Kidney (tissue), 14 donors: ENCODE results near the gene TTC17. TPM values are rescaled to one million over a fixed set of nuclear protein-coding genes. Genes with fewer than 3 reads are reported as not detected.

Experiments
- DNase-seq, 5 donors: peaks; one replicate each; pipeline ENCODE4 v3.0.0-alpha.2; 2013 to 2020
- FAIRE-seq: peaks from 2 replicates; lab custom pipeline; 2012; peaks lifted over from hg19 to GRCh38; lab: Jason Lieb, UNC
- H3K27ac ChIP-seq, 2 donors: one replicate each; pipeline ENCODE4 v1.7.0; 2013; ENCODE audit warnings: low read depth in 2 of 2, low read length in 2 of 2, inconsistent platforms in 1 of 2
- H3K27me3 ChIP-seq: one replicate; pipeline ENCODE4 v1.7.1; 2013; ENCODE audit warnings: low read length, inconsistent platforms; ENCODE audit not compliant: control insufficient read depth, insufficient read depth
- H3K36me3 ChIP-seq, 3 donors: one replicate each; pipeline versions ENCODE4 v1.7.0 to v1.7.1; 2013; ENCODE audit warnings: low read length in 3 of 3, control low read depth in 1 of 3, inconsistent platforms in 1 of 3; ENCODE audit not compliant: insufficient read depth in 3 of 3, control insufficient read depth in 2 of 3
- H3K4me1 ChIP-seq, 3 donors: one replicate each; pipeline versions ENCODE4 v1.7.0 to v1.7.1; 2013; ENCODE audit warnings: low read length in 3 of 3, inconsistent platforms in 1 of 3, low read depth in 1 of 3; ENCODE audit not compliant: control insufficient read depth in 2 of 3, insufficient read depth in 2 of 3
- H3K4me3 ChIP-seq, 3 donors: one replicate each; pipeline versions ENCODE4 v1.7.0 to v1.8.1; 2013; ENCODE audit warnings: low read length in 3 of 3, control low read depth in 1 of 3, inconsistent platforms in 1 of 3
- H3K9ac ChIP-seq, 3 donors: one replicate each; pipeline versions ENCODE4 v1.7.0 to v1.7.1; 2013; ENCODE audit warnings: low read length in 3 of 3, control low read depth in 1 of 3, inconsistent platforms in 1 of 3
- H3K9me3 ChIP-seq, 3 donors: one replicate each; pipeline versions ENCODE4 v1.7.0 to v1.7.1; 2013; ENCODE audit warnings: low read length in 3 of 3, control low read depth in 1 of 3, inconsistent platforms in 1 of 3; ENCODE audit not compliant: control insufficient read depth in 2 of 3, insufficient read depth in 1 of 3
- CTCF ChIP-seq: IDR thresholded peaks from 3 replicates; pipeline ENCODE4 v1.5.1; 2012; ENCODE audit warnings: mild to moderate bottlenecking, moderate library complexity, borderline replicate concordance; ENCODE audit not compliant: insufficient read depth; ENCODE audit errors: extremely low read depth
- intact Hi-C: fragments of 100-400 bp; cut with DNase I; formaldehyde crosslinking; loops from one replicate; pipeline ENCODE4 v1.11.1; 2022
- polyA plus RNA-seq: library from polyadenylated mRNA; stranded (reverse); fragments of 350-450 nt; fragmentation: Illumina TruSeq; extraction: RNeasy Lipid Tissue Mini Kit (QIAGEN cat#74804); gene quantifications from one replicate; pipeline ENCODE4 v1.2.3, GENCODE V29; 2014; ENCODE audit warnings: low read depth, low replicate concordance; ENCODE audit not compliant: insufficient read depth
- total RNA-seq: library from RNA; stranded (reverse); fragmentation: NEBNext Ultra II Directional; extraction: Animal tissue kit (Norgen Biotek cat#: 25700); gene quantifications from one replicate; pipeline ENCODE4 v1.2.1, GENCODE V29; 2021
- donor health status: control.
- donor health status: control.
- donor health status: control.
- donor health status: control.
- donor health status: control.
- donor health status: DM: yes; HTN: yes; CAD: no.
- donor health status: Normal renal cell carcinoma (clear cell type).

The TTC17 gene
- total and polyA plus RNA-seq, 2 donors from 2014 or later = 26.2 to 76.5 TPM

- H3K9ac ChIP-seq = no peak overlapping the region
- no peak overlapping the region for H3K4me3 ChIP-seq
- intact Hi-C loops = no loop called here
- H3K9me3 ChIP-seq = no peaks in the 10 kb centered on the region
- no peak overlapping the region for H3K27ac ChIP-seq
- no peak for DNase-seq
- H3K4me1 ChIP-seq = no peaks in the 10 kb centered on the region
- TF ChIP-seq CTCF = no peak
- no peak for FAIRE-seq
- no peaks in the 10 kb centered on the region for H3K27me3 ChIP-seq
- H3K36me3 ChIP-seq = peaks cover 7 to 30% (median 19%) of the 10 kb centered on the region in 3 donors
Measured at GRCh38 chr11:43404836-43405479, 46.2 kb downstream of the TTC17 start.

- H3K27me3 ChIP-seq = no peaks in the 10 kb centered on the region
- no peak for FAIRE-seq
- DNase-seq = no peak
- no peak overlapping the region for H3K27ac ChIP-seq
- intact Hi-C loops = no loop called here
- TF ChIP-seq CTCF = no peak
- no peak overlapping the region for H3K9ac ChIP-seq
- H3K36me3 ChIP-seq = peaks cover 10 to 17% (median 15%) of the 10 kb centered on the region in 3 donors
- H3K9me3 ChIP-seq = no peaks in the 10 kb centered on the region
- no peak overlapping the region for H3K4me3 ChIP-seq
- H3K4me1 ChIP-seq = no peaks in the 10 kb centered on the region
Measured at GRCh38 chr11:43408277-43408676, 49.6 kb downstream of the TTC17 start.

- FAIRE-seq (peak; percentile 37), DNase-seq (peak in 1 of 5 donors; percentile 5)
- no peaks in the 10 kb centered on the region for H3K9me3 ChIP-seq
- no peak overlapping the region for H3K27ac ChIP-seq
- TF ChIP-seq CTCF = no peak
- no peak overlapping the region for H3K9ac ChIP-seq
- no peaks in the 10 kb centered on the region for H3K4me1 ChIP-seq
- H3K36me3 ChIP-seq = peaks cover 9 to 19% (median 10%) of the 10 kb centered on the region in 3 donors
- no peak overlapping the region for H3K4me3 ChIP-seq
- intact Hi-C loops = no loop called here
- no peaks in the 10 kb centered on the region for H3K27me3 ChIP-seq
Measured at GRCh38 chr11:43410394-43410793, 51.7 kb downstream of the TTC17 start.
